ENCODE data around the gene ATXN7L2. TPM values are rescaled to one million over a fixed set of nuclear protein-coding genes. Genes with fewer than 3 reads are reported as not detected.

The ATXN7L2 gene
- total RNA-seq, 1 experiment from 2014 or later, result 17.3 TPM

GRCh38 chr1:109447524-109447923, 36.2 kb upstream of the ATXN7L2 start:
- Histone ChIP-seq H2BK20ac (ENCODE audit: low read depth, low read length, poor library complexity, severe bottlenecking) (no peak overlapping the region), H3K79me2 (ENCODE audit: insufficient read depth, low read length) (no peaks in the 10 kb centered on the region), H3K4ac (ENCODE audit: low read depth, low read length) (no peak overlapping the region), H3K18ac (ENCODE audit: insufficient read length, low read depth, low read length) (no peak overlapping the region), H3K23ac (ENCODE audit: insufficient read length, low read depth, low read length) (no peak overlapping the region), H3K27ac (ENCODE audit: insufficient read length, low read depth, low read length) (no peak overlapping the region), H3T11ph (ENCODE audit: low read length) (no peak overlapping the region), H3K4me2 (ENCODE audit: insufficient read depth, insufficient read length, low read length) (no peak overlapping the region), H3K23me2 (ENCODE audit: insufficient read length, low read depth, low read length, poor library complexity, severe bottlenecking) (no peaks in the 10 kb centered on the region), H3K4me1 (ENCODE audit: insufficient read depth, low read length) (no peaks in the 10 kb centered on the region), H3K56ac (ENCODE audit: insufficient read length, low read depth, low read length) (no peak overlapping the region), H2BK5ac (ENCODE audit: insufficient read length, low read length) (no peak overlapping the region), H4K20me1 (ENCODE audit: control insufficient read depth, insufficient read depth, insufficient read length) (no peaks in the 10 kb centered on the region), H3K9ac (ENCODE audit: extremely low read depth, insufficient read length, low read length) (no peak overlapping the region), H3K9me3 (ENCODE audit: control insufficient read depth, low read depth, low read length) (no peaks in the 10 kb centered on the region), H4K8ac (replicated peaks; ENCODE audit: insufficient read length, low read depth, low read length) (no peak overlapping the region), H3K27me3 (ENCODE audit: insufficient read depth, low read length) (no peaks in the 10 kb centered on the region), H4K5ac (ENCODE audit: insufficient read length, low read depth, low read length) (no peak overlapping the region), H4K91ac (ENCODE audit: insufficient read length, low read depth, low read length) (no peak overlapping the region), H2AFZ (ENCODE audit: low read length) (no peak overlapping the region), H3K14ac (ENCODE audit: insufficient read depth, low read length) (no peak overlapping the region), H2BK15ac (ENCODE audit: low read depth, low read length) (no peak overlapping the region), H2BK120ac (ENCODE audit: low read depth, low read length, poor library complexity, severe bottlenecking) (no peak overlapping the region), H3K79me1 (ENCODE audit: insufficient read depth, low read depth, low read length, poor library complexity, severe bottlenecking) (no peaks in the 10 kb centered on the region), H2BK12ac (ENCODE audit: insufficient read length, low read depth, low read length) (no peak overlapping the region), H2AK5ac (ENCODE audit: insufficient read length, low read length) (no peak overlapping the region)
- no CpG with 5 or more reads among the region's 4 CpGs for WGBS (ENCODE audit: extremely low coverage, insufficient read length, low lambda C conversion rate)
- no peak for TF ChIP-seq CTCF (conservative IDR thresholded peaks at IDR 0.05)
- DNase-seq, result no peak
- Mint-ChIP-seq H3K4me3 (no peak overlapping the region; a peak in 1 of 5 replicates), H3K36me3 (ENCODE audit: insufficient read depth in 1 of 3, low read depth in 3 of 3) (no peaks in the 10 kb centered on the region; a peak in 1 of 7 replicates), H3K27me3 (ENCODE audit: low read depth) (peaks cover 19% of the 10 kb centered on the region), H3K9me3 (peaks cover 0 to 4% of the 10 kb centered on the region in 2 experiments; a peak in 3 of 5 replicates), H3K4me1 (no peaks in the 10 kb centered on the region), H3K27ac (no peak overlapping the region; a peak in 1 of 7 replicates)

Measured in H9 (cell line).